GM12878 (cell line): ENCODE data around the gene SCNM1. TPM values are rescaled to one million over a fixed set of nuclear protein-coding genes. Genes with fewer than 3 reads are reported as not detected.

Experiments
- ATAC-seq: fragments of 200-7000 bp; cut with Tn5 transposase; 3 replicates; pipeline ENCODE4 v1.9.1; 2020; ENCODE audit warnings: mild to moderate bottlenecking, moderate library complexity
- BruUV-seq: library from RNA; stranded (reverse); fragments of 400-500 nt; replicated peaks from 2 replicates; lab custom pipeline; 2021; lab: Mats Ljungman, UMichigan
- CTCF ChIA-PET: fragments of 300-600 bp; sonication (Branson Sonifier 250); formaldehyde crosslinking; extraction: SDS; loops from one replicate; lab custom pipeline; 2021; ENCODE audit warnings: inconsistent platforms; lab: Yijun Ruan, JAX
- POLR2A ChIA-PET: fragments of 350-600 bp; formaldehyde crosslinking; extraction: SDS; loops from one replicate; lab custom pipeline; 2021; ENCODE audit warnings: inconsistent platforms; lab: Charles Lee
- RAD21 ChIA-PET: fragments of 300-600 bp; sonication (Branson Sonifier 250); formaldehyde crosslinking; loops from one replicate; lab custom pipeline; 2023; ENCODE audit warnings: antibody characterized with exemption; ENCODE audit not compliant: unreplicated experiment; lab: Charles Lee
- SMC1A ChIA-PET: fragments of 300-600 bp; sonication (Branson Sonifier 250); formaldehyde crosslinking; loops from one replicate; lab custom pipeline; 2023; ENCODE audit not compliant: unreplicated experiment, uncharacterized antibody; lab: Charles Lee
- DNase-seq: peaks from one replicate; pipeline ENCODE4 v3.0.0-alpha.2; 2011; ENCODE audit warnings: low read depth, low spot score
- FAIRE-seq: peaks from 3 replicates; lab custom pipeline; 2011; peaks lifted over from hg19 to GRCh38; lab: Jason Lieb, UNC
- H2AFZ ChIP-seq: 2 replicates; pipeline ENCODE4 v1.6.0; 2011; ENCODE audit warnings: low read depth, low read length, control low read depth; ENCODE audit not compliant: control insufficient read depth
- H3K27ac ChIP-seq: 2 replicates; pipeline ENCODE4 v1.5.1; 2011; ENCODE audit warnings: control low read depth; ENCODE audit not compliant: control insufficient read depth, insufficient read depth
- H3K27me3 ChIP-seq, 2 experiments: replicated peaks in 1 of 2; 2 replicates each; pipeline versions ENCODE4 v1.6.0 to v1.6.1; 2011; ENCODE audit warnings: low read length in 1 of 2; ENCODE audit not compliant: control insufficient read depth in 2 of 2, insufficient read depth in 2 of 2
- H3K36me3 ChIP-seq, 2 experiments: 2 replicates each; pipeline ENCODE4 v1.5.1; 2011; ENCODE audit warnings: low read length in 1 of 2; ENCODE audit not compliant: control insufficient read depth in 2 of 2, insufficient read depth in 2 of 2
- H3K4me1 ChIP-seq: 2 replicates; pipeline ENCODE4 v1.6.1; 2011; ENCODE audit warnings: mild to moderate bottlenecking, low read length, moderate library complexity, mixed read lengths; ENCODE audit not compliant: control insufficient read depth, insufficient read depth
- H3K4me2 ChIP-seq: 2 replicates; pipeline ENCODE4 v1.6.0; 2011; ENCODE audit warnings: control low read depth; ENCODE audit not compliant: control insufficient read depth, insufficient read depth
- H3K4me3 ChIP-seq: fragments of 200-600 bp; sonication (generic); 2 replicates; pipeline ENCODE4 v1.5.1; 2016
- H3K79me2 ChIP-seq: 2 replicates; pipeline ENCODE4 v1.6.0; 2011; ENCODE audit warnings: low read length; ENCODE audit not compliant: control insufficient read depth, insufficient read depth
- H3K9ac ChIP-seq: 2 replicates; pipeline ENCODE4 v1.8.0; 2011; ENCODE audit warnings: low read length, control low read depth, mixed read lengths; ENCODE audit not compliant: control insufficient read depth, insufficient read depth
- H3K9me3 ChIP-seq: replicated peaks from 3 replicates; pipeline ENCODE4 v1.5.1; 2011; ENCODE audit warnings: mild to moderate bottlenecking, low read length; ENCODE audit not compliant: control insufficient read depth, insufficient read depth
- H4K20me1 ChIP-seq: 2 replicates; pipeline ENCODE4 v1.6.0; 2011; ENCODE audit not compliant: control insufficient read depth, insufficient read depth
- HDAC2 ChIP-seq: fragments of 200-600 bp; sonication (generic); IDR thresholded peaks from 2 replicates; pipeline ENCODE4 v1.6.1; 2017
- MYB ChIP-seq: fragments of 150-350 bp; IDR thresholded peaks from 2 replicates; pipeline ENCODE4 v1.6.1; 2014; ENCODE audit warnings: mild to moderate bottlenecking, low read depth, low read length, borderline replicate concordance
- NR2C1 ChIP-seq: fragments of 450-650 bp; IDR thresholded peaks from 2 replicates; pipeline ENCODE4 v1.6.1; 2017; ENCODE audit warnings: antibody characterized with exemption, mild to moderate bottlenecking, moderate library complexity
- TBL1XR1 ChIP-seq: IDR thresholded peaks from 2 replicates; pipeline ENCODE4 v1.6.1; 2012; ENCODE audit warnings: low read depth, low read length, improper control_type of control experiment
- YBX1 ChIP-seq: fragments of 450-650 bp; IDR thresholded peaks from 2 replicates; pipeline ENCODE4 v1.6.1; 2016; ENCODE audit warnings: antibody characterized with exemption
- ZNF622 ChIP-seq: fragments of 450-650 bp; IDR thresholded peaks from 2 replicates; pipeline ENCODE4 v1.6.1; 2017; ENCODE audit warnings: mild to moderate bottlenecking, inconsistent platforms
- WGBS: methylation state at CpG from one replicate; pipeline ENCODE4 v1.1.6; 2016; ENCODE audit warnings: low lambda C conversion rate; ENCODE audit not compliant: insufficient replicate concordance, insufficient coverage; ENCODE audit errors: missing lambda C conversion rate; 5-methylcytosine and 5-hydroxymethylcytosine counted together
- in situ Hi-C: fragments of 300-500 bp; cut with MboI; formaldehyde crosslinking; loops from 9 replicates; pipeline ENCODE4 v1.14.3; 2018; ENCODE audit warnings: mixed read lengths
- intact Hi-C: fragments of 100-400 bp; cut with micrococcal nuclease; formaldehyde crosslinking; loops from one replicate; pipeline ENCODE4 v1.14.2; 2022; ENCODE audit not compliant: unreplicated experiment
- polyA plus RNA-seq, 11 experiments: library from polyadenylated mRNA; depleted of rRNA in 4 of 11; unstranded in 6 of 11; stranded (reverse) in 5 of 11; fragments of >200 nt; fragmentation: Nextera tagmentation in 4 of 11; fragmentation: Illumina TruSeq in 1 of 11; extraction: Ambion mirVana in 4 of 11; extraction: Trizol in 1 of 11; gene quantifications; 1 replicate in 1 of 11; 2 replicates in 10 of 11; pipeline versions ENCODE4 v1.2.1 to v1.2.3, GENCODE V29; 2011 to 2016; ENCODE audit warnings: inconsistent platforms in 2 of 11, missing spikeins in 2 of 11, low read depth in 1 of 11
- total RNA-seq, 4 experiments: library from RNA; depleted of rRNA in 3 of 4; stranded (reverse); fragments of >200 nt in 3 of 4; fragmentation: Illumina TruSeq in 1 of 4; extraction: Trizol in 1 of 4; gene quantifications; 2 replicates each; pipeline versions ENCODE4 v1.2.1 to v1.2.3, GENCODE V29; 2013 to 2021
- TF ChIP-seq, protein P1 (sequence below): IDR thresholded peaks from 2 replicates; pipeline ENCODE4 v1.6.1; 2012; ENCODE audit warnings: low read depth, low read length, improper control_type of control experiment
- TF ChIP-seq, protein P2 (sequence below): fragments of 450-650 bp; IDR thresholded peaks from 2 replicates; pipeline ENCODE4 v1.6.1; 2018; ENCODE audit warnings: mild to moderate bottlenecking, low read depth, moderate library complexity; ENCODE audit not compliant: partially characterized antibody

Gene SCNM1
- total and polyA plus RNA-seq, 10 of the 15 experiments (the other 5 are each of a cell fraction or from before 2014, with no cell fraction given) = 25.8 to 207 (median 76.9) TPM

DNA sequence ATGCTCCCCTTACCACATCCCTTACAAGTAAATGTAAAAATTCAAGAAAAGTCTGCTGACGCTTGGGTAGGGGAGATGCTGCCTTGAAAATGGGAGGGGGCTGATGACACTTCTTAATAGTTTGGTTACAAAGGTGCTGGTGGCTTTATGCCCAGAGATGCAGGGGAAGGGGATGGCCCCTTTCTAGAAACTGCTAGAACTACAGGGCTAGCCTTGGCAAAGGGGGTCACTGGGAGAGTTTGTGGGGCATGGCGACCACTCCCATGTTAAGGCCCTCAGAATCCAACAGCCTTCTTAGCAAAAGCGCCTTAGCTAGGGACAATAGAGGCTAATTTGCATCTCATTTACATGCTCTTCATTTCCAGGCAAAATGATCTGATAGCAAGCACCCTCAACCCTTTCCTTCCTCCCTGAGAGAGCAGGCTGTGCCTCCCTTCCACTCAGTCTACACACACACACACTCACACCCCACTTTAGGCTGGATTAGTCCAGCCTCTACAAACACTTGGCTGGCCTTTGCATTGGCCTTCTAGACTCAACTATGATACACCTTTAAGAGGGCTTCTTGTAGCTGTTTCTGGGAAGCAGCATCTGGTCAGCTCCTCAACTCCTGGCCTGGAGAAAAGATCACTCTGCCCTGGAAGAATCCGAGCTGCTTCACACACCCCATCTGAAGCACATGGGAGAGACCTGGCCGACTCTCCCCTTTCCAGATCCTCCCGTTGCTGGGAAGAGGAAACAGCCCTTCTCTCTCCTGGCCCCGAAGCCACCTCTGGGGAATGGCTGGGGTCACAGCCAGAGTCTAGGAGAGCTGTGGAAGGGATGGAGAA lies 21.3 kb upstream of the SCNM1 start:
- no peaks in the 10 kb centered on the region for H3K36me3 ChIP-seq
- no TSS peak for BruUV-seq
- no peak overlapping the region for H3K27ac ChIP-seq
- SMC1A ChIA-PET = interaction anchor here (0.8 kb wide), 2 partner anchors 12 to 45 kb away, joined by 3 read pairs; partner anchors contain the start of gene TNFAIP8L2
- no peak for DNase-seq
- no peak overlapping the region for H3K4me2 ChIP-seq
- H2AFZ ChIP-seq = no peak overlapping the region
- no peaks in the 10 kb centered on the region; the same call in 1 of the 2 replicates for H3K4me1 ChIP-seq
- in situ Hi-C loops (no loop called here), intact Hi-C loops (no loop called here)
- H3K9me3 ChIP-seq = no peaks in the 10 kb centered on the region
- TF ChIP-seq TBL1XR1 (no peak), YBX1 (no peak), HDAC2 (no peak), MYB (no peak), ZNF622 (no peak), NR2C1 (no peak)
- TF ChIP-seq, protein P1, sequence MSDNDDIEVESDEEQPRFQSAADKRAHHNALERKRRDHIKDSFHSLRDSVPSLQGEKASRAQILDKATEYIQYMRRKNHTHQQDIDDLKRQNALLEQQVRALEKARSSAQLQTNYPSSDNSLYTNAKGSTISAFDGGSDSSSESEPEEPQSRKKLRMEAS = no peak
- TF ChIP-seq, protein P2, sequence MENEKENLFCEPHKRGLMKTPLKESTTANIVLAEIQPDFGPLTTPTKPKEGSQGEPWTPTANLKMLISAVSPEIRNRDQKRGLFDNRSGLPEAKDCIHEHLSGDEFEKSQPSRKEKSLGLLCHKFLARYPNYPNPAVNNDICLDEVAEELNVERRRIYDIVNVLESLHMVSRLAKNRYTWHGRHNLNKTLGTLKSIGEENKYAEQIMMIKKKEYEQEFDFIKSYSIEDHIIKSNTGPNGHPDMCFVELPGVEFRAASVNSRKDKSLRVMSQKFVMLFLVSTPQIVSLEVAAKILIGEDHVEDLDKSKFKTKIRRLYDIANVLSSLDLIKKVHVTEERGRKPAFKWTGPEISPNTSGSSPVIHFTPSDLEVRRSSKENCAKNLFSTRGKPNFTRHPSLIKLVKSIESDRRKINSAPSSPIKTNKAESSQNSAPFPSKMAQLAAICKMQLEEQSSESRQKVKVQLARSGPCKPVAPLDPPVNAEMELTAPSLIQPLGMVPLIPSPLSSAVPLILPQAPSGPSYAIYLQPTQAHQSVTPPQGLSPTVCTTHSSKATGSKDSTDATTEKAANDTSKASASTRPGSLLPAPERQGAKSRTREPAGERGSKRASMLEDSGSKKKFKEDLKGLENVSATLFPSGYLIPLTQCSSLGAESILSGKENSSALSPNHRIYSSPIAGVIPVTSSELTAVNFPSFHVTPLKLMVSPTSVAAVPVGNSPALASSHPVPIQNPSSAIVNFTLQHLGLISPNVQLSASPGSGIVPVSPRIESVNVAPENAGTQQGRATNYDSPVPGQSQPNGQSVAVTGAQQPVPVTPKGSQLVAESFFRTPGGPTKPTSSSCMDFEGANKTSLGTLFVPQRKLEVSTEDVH = no peak
- TF ChIP-seq, all 136 proteins: peak for 0
- Histone ChIP-seq H3K4me3 (no peak overlapping the region), H3K27me3 (peaks cover 0 to 8% of the 10 kb centered on the region in 2 experiments), H3K79me2 (no peaks in the 10 kb centered on the region), H3K9ac (no peak overlapping the region), H4K20me1 (no peaks in the 10 kb centered on the region; the same call in 1 of the 2 replicates)
- no peak for ATAC-seq
- no peak for FAIRE-seq
- ChIA-PET RAD21 (interaction anchor here (2.7 kb wide), 1 partner anchor 10 kb away, joined by 13 read pairs; no protein-coding TSS in a partner anchor), POLR2A (interaction anchor here (0.6 kb wide), 1 partner anchor 64 kb away, joined by 5 read pairs; no protein-coding TSS in a partner anchor), CTCF (interaction anchor here (1.0 to 1.3 kb wide), 3 partner anchors 12 to 45 kb away, joined by 3 to 6 read pairs (median 6); partner anchors contain the start of gene TNFAIP8L2)
- 56% methylated on average over 7 of the region's 7 CpGs for WGBS
